Activated CD4-positive, alpha-beta T cell treated with anti-CD3 and anti-CD28 coated beads, Interleukin-2, amount 50 U/mL, for 16 hours (primary cell): ENCODE data around the gene ABI2.
"Not testable (repeated sequence)": the region's sequence is repeated elsewhere in the genome, so short reads cannot be mapped to it uniquely, and the experiment has no call there.

Experiments used
- DNase-seq: peaks from one replicate; pipeline ENCODE4 v3.0.0-alpha.2; 2020

ABI2 gene

DNA sequence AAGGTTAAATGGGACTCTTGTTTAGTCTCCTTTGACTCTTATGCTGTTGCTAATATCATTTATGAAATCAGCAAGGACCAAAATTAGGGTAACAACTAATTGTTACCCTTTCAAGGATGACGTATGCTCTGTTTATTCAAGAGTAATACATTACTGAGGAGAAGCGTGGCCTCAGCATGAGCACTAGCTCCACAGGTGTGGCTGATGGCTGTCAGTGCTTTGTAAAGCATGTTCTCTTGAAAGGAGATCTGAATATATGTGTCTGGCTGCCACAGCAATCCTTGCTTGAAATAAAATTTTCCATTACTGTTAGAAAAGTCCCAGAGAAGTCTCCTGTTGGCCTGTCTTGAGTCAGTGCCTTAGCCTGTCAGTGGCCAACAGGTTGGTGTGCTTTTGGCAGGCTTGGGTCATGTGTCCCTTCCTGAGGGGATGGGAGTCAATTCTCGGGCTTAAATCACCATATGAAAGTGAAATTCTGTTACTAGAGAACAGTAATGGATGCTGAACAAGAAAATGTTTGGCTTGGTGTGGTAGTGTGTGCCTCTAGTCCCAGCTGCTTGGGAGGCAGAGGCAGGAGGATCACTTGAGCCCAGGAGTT lies 32.7 kb downstream of the ABI2 start:
- no peak for DNase-seq

DNA sequence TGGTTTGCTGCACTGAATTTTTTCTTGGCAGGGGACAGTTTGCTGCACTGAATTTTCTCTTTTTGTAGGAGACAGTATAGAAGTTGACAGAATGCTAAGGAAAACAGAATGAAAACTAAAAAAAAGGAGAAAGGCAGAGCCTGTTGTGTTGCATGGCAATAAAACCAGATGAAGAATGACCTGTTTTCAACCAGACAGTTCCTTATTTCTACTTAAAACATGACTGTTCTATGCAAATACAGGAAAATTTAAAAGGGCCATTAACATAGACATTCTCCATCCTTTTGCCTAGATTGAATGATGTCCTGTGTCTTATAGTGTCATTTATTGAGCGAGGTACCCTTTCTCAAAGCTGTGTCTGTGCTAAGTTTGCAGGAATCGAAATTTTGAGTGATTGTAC lies 33.3 kb downstream of the ABI2 start:
- no peak for DNase-seq

DNA sequence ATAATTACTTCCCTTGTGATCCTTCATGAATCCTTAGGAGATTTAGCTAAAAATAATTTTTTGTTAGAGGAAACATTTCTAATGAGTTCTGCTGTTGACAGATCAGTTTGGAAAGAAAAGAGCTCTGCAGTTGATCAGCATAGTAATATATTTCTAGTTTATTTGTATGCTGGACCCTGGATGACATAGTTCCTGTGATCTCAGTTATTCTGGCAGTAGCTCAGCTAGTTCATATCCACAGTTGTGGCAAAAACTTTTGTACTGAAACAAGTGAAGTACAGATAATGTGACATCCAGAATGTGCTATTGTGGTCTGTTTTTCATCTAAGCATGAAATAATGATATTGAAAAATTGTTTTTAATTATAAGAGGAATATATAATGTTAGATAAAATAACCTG lies 33.7 kb downstream of the ABI2 start:
- DNase-seq: no peak

DNA sequence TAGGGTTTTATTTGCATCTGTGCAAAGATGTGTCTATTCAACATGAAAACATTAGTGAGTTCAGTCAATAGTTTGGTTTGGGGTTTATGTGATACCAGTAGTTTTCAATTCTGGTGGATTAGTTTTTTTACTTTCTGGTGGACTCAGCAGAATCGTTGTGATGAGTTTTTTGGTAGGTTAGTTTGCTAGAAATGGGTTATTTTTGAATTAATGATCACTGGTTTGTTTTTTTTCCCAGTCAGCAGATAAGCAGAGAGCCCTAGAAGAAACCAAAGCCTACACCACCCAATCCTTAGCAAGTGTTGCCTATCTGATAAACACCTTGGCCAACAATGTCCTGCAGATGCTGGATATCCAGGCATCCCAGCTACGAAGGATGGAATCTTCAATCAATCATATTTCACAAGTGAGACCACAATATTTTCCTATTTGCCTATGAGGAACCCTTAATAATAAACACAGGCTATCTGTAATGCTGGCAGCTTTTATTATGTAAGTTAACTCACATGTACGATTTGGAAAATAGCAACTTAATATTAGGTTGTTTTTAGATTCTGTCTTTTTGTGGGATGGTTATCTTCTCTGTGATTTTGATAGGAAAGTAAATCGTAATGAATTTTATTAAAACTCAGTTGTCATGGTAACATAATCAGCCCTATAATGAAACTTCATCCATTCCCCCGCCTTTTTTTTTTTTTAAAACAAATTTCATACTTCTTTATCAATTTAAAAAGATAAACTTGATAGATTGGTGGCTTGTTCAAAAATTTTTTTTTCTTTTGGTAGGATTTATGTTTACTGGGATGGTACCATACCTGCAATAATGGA lies 38.7 kb downstream of the ABI2 start:
- DNase-seq: no peak

DNA sequence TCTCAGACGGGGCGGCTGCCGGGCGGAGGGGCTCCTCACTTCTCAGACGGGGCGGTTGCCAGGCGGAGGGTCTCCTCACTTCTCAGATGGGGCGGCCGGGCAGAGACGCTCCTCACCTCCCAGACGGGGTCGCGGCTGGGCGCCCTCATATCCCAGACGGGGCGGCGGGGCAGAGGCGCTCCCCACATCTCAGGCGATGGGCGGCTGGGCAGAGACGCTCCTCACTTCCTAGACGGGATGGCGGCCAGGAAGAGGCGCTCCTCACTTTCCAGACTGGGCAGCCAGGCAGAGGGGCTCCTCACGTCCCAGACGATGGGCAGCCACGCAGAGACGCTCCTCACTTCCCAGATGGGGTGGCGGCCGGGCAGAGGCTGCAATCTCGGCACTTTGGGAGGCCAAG lies 44.5 kb downstream of the ABI2 start:
- DNase-seq: not testable (repeated sequence)

DNA sequence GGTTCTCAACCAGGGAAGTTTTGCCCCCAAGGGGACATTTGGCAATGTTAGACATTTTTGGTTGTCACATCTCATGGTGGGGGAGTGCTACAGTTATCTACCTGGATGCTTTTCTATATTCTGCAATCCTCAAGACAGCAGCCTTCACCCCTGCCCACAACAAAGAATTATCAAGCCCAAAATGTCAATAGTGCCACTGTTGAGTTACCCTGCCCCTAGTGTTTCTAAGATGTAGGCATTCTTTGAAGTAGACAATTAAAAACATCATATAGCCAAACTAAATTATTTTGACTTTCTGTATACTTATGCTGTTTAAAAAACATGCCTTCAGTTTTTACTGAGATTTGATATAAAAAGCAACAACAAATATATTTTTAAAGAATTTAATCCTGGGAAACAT lies 48.0 kb downstream of the ABI2 start:
- no peak for DNase-seq

DNA sequence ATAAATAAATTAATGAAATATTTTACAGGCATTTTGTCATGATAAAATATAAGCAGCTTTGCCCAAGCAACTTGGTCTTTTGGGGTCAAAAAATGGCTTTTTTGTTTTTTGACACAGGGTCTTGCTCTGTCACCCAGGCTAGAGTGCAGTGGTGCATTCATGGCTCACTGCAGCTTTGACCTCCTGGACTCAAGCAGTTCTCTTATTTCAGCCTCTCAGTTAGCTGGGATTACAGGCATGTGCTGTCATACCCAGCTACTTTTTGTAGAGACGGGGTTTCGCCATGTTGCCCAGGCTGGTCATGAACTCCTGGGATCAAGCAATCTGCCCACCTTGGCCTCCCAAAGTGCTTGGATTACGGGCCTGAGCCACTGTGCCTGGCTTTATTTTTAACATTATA lies 51.0 kb downstream of the ABI2 start:
- DNase-seq: no peak

DNA sequence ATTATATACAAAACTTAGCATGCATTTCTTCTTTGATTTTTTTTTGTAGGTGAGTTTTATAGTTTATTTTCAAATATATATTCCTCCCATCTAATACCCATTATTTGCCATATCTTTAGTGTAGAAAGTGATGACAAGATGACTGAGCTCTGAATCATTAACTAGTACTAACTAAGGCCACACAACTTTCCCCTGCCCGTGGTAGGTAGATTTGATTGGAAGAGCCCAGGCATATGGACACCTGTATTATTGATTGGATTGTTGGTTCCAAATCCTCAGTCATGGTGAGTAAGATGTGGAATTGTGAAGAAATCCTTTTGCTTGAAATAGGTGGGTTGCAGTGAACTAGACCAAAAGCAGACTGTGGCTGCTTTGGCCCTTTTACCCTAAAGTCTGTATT lies 54.8 kb downstream of the ABI2 start:
- DNase-seq: no peak

DNA sequence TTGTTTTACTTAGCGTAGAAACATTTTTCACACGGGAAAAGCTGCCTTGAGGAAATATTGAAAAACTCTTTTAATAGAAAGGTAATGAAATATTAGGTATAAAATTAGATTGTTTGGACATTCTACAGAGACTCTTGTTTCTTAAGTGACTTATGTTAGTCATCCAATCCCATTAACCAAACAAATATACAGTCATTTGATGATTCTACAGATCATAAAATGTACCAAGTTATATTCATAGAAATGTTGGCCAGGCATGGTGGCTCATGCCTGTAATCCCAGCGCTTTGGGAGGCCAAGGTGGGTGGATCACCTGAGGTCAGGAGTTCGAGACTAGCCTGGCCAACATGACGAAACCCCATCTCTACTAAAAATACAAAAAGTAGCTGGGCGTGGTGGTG lies 60.0 kb downstream of the ABI2 start:
- DNase-seq: not testable (repeated sequence)

DNA sequence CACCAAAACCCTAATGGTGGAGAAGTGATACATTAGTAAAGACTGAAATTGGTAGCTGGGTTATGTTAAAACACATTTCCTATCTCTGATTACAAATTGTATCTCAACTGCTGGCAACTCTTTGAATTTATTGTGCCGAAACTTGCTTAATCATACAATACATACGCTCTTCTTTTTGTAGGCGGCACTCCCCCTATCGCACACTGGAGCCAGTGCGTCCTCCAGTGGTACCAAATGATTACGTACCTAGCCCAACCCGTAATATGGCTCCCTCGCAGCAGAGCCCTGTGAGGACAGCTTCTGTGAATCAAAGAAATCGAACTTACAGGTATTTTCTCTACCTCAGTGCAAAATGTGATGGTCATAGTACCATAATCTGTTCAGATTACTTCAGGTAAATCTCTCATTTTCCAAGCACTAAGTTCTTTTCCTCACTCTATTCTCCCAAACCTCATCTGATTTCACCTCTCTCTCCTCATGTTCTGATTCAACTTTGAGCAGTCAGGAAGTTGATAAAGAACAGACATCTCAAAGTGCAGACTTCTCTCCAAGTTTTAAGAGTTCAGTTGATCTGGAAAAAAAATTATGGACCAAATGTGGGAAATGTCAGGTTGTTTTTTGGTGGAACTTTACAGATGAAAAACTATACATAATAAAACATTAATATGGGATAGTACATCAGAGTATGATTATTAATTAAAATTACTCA lies 66.5 kb downstream of the ABI2 start:
- DNase-seq: no peak

DNA sequence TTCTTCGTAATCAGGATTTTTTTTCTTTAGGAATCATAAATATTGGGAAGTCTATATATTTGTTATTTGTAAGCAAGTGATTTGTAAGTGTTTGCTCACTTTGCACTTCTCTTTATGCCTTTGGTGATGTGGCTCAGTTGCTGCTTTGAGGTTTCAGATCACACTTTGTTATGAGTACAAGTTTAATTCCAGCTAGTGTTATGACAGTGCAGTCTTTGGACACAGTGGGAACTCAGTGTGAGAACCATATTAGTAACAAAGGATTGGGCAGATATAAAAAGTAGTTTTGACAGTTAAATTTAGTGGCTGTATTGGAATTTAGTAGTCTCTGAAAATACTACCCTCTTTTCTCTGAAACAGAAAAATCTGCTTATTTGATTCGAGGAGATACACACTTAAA lies 67.7 kb downstream of the ABI2 start:
- peak; percentile 13 for DNase-seq

DNA sequence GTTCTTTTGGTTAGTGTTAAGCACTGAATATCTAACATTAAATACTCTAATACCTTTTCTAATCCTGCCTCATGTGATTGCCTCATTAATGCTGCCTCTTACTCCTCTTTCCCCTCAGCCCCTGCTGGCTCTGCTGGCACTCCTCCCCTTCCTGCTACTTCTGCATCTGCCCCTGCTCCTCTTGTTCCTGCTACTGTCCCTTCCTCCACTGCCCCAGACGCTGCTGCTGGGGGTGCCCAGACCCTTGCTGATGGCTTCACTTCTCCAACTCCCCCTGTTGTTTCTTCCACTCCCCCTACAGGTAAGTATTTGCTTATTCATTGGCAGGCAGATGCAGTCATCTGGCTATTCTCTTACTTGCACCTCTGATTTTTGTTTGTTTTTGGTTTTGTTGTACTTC lies 68.5 kb downstream of the ABI2 start:
- no peak for DNase-seq

DNA sequence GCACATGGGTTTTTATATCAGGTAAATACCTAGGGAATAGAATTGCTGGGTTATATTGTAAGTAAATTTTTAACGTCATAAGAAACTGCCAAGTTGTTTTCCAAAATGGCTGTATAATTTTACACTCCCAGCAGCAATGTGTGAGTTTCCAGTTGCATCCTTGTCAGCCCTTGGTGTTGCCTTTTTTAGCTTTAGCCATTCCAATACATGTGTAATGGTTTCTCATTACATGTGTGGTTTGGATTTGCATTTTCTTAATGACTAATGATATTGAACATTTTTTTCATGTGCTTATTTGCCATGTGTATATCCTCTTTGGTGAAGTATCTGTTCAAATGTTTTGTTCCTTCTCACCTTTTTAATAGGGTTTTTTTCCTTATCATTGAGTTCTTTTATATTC lies 70.8 kb downstream of the ABI2 start:
- DNase-seq: no peak

DNA sequence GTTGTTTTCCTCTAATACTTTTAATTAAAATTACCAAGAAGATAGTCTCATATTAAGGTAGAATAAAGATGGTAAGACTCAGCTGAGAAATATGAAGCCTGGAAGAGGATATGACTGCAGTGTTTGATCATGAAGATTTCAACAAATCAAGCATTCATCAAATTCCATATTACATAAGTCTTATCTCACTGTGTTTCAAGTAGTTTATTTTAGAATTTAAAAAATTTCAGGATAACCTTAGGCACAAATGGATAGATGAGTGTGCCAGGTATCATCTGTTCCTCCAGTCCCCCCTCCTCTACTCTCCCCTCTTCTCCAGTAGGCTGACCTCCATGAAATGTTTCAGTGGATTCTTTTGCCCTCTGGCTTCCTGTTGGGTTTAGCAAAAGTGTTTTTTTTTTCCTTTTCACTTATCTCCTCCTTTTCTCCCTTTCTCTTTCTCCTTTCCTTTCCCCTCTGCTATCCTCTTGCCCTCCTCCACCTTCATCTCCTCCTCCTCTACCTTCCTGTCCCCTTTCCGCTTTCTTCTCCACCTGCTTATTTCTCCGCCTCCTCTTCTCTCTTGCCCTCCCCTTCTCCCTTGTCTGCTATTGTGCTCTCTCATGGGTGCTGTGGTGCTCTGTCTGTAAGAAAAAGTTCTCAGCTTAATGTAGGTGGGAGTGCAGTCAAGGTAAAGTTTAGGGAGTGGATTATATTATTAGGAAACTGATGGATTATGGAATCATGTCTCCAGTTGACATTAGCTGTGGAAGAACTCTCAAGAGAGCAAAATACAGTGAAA lies 72.8 kb downstream of the ABI2 start:
- no peak for DNase-seq

DNA sequence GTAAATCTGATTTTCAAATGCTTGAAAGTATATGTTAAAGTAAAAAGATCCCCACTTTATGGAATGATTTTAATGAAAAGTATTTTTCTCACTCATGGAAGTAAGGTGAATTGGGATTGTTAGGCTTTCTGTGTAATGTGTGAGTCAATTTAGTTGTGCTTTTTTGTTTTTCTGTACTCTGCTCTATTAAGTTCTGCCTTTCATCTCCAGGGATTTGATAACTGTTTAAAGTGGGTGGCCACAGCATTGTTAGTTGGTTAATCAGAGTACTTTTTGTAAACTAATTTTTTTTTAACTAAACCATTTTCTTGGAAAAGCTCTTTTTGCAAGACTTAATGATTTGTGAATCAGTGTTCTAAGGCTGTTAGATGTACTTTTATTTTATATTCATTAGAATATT lies 76.8 kb downstream of the ABI2 start:
- no peak for DNase-seq

DNA sequence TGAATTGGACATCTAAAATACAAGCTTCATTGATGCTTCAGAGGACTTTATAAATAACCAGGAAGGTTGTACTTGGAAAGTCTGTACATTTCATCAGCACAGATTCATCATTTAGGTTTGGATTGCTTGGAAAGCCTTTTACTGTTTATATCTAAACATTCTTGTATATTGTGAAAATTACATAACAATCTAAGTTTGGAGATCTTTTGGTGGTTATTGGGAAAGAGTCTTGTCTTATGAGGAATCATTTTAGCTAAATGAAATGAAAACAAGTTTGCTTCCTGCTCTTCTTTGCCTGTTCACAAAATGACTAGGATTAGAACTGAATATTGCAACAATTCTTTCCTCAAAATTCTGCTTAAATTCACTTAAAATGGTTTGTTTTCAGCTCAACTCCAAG lies 79.3 kb downstream of the ABI2 start:
- DNase-seq: no peak

DNA sequence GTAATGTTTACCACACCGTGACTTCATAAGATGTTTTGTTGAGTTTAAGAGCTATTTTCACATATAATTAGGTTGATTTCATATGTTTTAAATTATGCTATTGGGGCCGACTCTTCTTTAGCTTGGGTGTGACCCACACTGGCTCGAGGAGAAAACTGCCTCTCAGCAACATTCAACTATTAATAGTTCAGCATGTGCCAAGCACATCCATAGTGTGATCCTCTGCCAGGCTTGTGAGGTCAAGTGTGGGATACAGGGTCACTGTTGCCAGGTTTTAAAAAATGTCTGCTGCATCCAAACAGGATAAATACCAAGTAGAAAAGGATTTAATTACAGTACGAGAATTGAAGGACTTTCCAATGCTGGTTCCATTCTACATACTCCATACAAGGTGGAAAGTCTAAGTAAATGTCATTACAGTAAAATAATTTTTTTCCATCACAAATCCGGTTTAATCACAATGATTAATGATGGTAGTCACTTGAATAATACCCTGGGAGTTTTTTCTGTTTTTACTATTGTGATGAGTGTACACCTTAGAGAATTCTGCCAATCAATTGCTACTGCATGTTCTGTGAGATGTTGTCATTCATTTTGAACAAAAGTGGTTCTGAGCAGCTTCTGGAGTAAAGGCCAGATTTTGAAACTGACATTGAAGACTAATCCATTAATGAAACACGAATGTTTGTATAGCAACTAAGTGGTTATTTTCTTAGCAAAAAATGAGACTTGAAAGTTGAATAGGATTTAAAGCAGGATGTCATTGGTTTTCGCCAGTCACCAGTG lies 84.5 kb downstream of the ABI2 start:
- DNase-seq: no peak

DNA sequence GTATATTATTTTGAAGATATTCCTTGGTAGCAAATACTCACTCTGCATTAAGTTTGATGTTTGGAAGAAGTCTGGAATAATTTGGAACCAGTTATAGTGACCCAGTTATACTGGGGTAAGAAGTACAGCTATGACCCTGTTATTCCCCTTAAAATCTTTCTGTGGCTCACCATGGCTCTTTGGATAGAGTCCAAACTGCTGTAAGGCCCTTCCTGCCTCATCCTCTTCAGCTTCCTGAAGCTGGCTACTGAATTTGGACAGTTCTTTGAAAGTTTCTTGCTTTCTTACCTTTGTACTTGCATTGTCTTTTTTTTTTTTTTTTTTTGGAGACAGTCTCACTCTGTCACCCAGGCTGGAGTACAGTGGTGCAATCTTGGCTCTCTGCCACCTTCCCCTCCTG lies 85.6 kb downstream of the ABI2 start:
- no peak for DNase-seq

DNA sequence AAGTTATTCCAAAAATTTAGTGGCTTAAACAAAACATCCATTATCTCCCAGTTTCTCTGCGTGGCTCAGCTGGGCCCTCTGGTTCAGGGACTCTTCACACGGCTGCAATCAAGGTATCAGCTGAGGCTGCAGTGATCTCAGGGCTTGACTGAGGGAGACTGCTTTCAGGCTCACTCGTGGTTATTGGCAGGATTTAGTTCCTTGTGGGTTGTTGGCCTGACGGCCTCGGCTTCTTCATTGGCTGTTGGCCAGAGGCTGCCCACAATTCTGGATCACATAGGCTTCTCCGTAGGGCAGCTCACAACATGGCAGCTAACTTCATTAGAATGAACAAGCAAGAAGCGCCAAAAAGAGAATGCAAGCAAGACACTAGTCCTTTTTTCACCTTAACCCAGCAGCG lies 90.1 kb downstream of the ABI2 start:
- DNase-seq: no peak

DNA sequence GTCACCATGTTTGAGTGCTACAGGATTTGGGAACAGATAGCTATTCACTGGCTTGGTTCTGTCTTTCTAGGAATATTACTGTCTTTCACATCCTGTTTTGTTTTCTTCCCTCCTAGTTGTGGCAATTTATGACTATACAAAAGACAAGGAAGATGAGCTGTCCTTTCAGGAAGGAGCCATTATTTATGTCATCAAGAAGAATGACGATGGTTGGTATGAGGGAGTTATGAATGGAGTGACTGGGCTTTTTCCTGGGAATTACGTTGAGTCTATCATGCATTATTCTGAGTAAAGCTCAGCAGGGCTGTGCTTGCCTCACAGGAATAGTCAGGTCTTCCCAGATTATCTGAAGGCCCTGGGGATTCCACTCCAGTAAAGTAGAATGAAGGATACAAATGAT lies 98.9 kb downstream of the ABI2 start:
- DNase-seq: no peak

DNA sequence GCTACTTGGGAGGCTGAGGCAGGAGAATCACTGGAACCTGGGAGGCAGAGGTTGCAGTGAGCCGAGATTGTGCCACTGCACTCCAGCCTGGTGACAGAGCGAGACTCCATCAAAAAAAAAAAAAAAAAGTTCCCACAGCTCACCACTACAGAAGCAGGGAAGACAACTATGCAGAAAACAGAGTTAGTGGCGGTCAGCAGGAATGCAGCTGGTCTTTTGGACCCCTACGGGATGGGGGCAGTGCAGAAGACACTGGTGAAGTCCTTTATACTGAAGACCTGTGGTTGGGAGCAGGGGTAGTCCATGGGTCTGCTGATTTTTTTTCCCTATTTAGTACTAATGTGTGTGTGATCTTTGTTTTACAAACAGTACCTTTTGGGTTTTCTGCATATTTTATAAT lies 101.4 kb downstream of the ABI2 start:
- DNase-seq: not testable (repeated sequence)

DNA sequence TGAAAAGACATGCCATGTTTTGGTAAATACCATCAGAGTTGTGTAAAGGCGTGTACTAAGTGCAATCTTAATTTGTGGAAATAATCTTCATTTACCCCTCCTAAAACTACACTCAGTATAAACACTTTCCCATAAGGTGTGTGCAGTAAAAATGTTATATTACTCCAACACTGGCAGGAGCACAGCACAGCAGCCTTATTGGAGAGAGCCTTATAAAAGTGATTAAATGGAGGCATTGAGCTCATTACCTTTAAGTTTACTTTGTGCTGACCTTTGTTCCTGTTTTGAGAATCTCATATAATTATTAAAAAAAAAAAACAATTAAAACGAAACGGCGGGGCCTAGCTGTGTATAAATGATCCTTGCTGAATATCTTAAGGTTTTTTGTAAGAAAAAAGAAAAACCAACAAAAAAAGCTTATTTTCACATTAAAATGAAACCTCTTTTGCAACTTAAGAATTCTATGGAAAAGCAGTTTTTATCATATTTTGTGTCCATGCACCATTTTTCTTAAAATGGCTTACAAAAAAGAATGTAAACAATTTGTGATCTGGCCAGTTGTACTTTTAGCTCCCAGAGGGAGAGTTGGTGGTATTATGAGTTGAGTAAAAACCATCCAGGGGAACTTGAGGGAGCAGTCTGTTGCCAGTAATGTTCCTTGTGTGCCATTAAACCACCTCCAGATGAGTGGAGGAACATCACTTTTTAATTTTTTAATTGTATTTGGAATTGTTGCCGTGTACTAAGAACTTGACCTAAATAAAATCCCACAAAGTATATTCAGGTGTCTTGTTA lies 103.4 kb downstream of the ABI2 start:
- DNase-seq: no peak
